H1 (cell line): ENCODE data around the gene ARSB. TPM values are rescaled to one million over a fixed set of nuclear protein-coding genes. Genes with fewer than 3 reads are reported as not detected.

ENCODE experiments used
- CTCF ChIA-PET: fragments of 300-600 bp; sonication (Branson Sonifier 250); formaldehyde crosslinking; loops from one replicate; lab custom pipeline; 2021; ENCODE audit not compliant: partially characterized antibody; lab: Charles Lee
- POLR2A ChIA-PET: fragments of 300-600 bp; sonication (Branson Sonifier 250); formaldehyde crosslinking; loops from one replicate; lab custom pipeline; 2021; ENCODE audit warnings: inconsistent platforms; ENCODE audit not compliant: partially characterized antibody; lab: Charles Lee
- DNase-seq, 2 experiments: peaks; one replicate each; pipeline versions ENCODE4 v3.0.0 to v3.0.0-alpha.2; 2010 to 2022; ENCODE audit warnings: low spot score in 2 of 2, low read depth in 1 of 2, mixed read lengths in 1 of 2
- FAIRE-seq: peaks from 2 replicates; lab custom pipeline; 2011; peaks lifted over from hg19 to GRCh38; lab: Jason Lieb, UNC
- H2AFZ ChIP-seq: 2 replicates; pipeline ENCODE4 v1.8.1; 2012; ENCODE audit warnings: low read length, inconsistent platforms
- H2AK5ac ChIP-seq: 2 replicates; pipeline ENCODE4 v1.6.1; 2013; ENCODE audit warnings: low read depth, low read length
- H2BK120ac ChIP-seq: replicated peaks from 2 replicates; pipeline ENCODE3; 2013; ENCODE audit warnings: low read depth, low read length, inconsistent platforms
- H2BK12ac ChIP-seq: 2 replicates; pipeline ENCODE4 v1.6.1; 2013; ENCODE audit warnings: low read depth, low read length
- H2BK15ac ChIP-seq: 2 replicates; pipeline ENCODE4 v1.6.1; 2013; ENCODE audit warnings: low read length
- H2BK20ac ChIP-seq: 2 replicates; pipeline ENCODE4 v1.6.1; 2013; ENCODE audit warnings: low read length
- H2BK5ac ChIP-seq: 2 replicates; pipeline ENCODE4 v1.6.1; 2013; ENCODE audit warnings: low read depth, low read length
- H3K14ac ChIP-seq: 2 replicates; pipeline ENCODE4 v1.6.1; 2013; ENCODE audit warnings: inconsistent platforms; ENCODE audit not compliant: insufficient read length
- H3K18ac ChIP-seq: 2 replicates; pipeline ENCODE4 v1.6.1; 2013; ENCODE audit warnings: low read length; ENCODE audit errors: extremely low read depth
- H3K23ac ChIP-seq: 2 replicates; pipeline ENCODE4 v1.6.1; 2013; ENCODE audit warnings: inconsistent platforms; ENCODE audit not compliant: insufficient read length
- H3K23me2 ChIP-seq: 2 replicates; pipeline ENCODE4 v1.6.1; 2013; ENCODE audit warnings: low read depth, low read length
- H3K27ac ChIP-seq: 2 replicates; pipeline ENCODE4 v1.6.1; 2011; ENCODE audit warnings: low read depth, low read length, inconsistent platforms
- H3K27me3 ChIP-seq, 4 experiments: replicated peaks in 1 of 4; 1 replicate in 1 of 4; 2 replicates in 3 of 4; pipeline versions ENCODE4 v1.6.1 to v1.8.1; 2011 to 2013; ENCODE audit warnings: low read length in 3 of 4, mild to moderate bottlenecking in 3 of 4, inconsistent platforms in 2 of 4, mixed read lengths in 2 of 4, moderate library complexity in 1 of 4; ENCODE audit not compliant: control insufficient read depth in 3 of 4, insufficient read depth in 3 of 4; ENCODE audit errors: extremely low read depth in 1 of 4
- H3K36me3 ChIP-seq, 4 experiments: 2 replicates each; pipeline versions ENCODE4 v1.6.1 to v1.8.1; 2011 to 2013; ENCODE audit warnings: mild to moderate bottlenecking in 4 of 4, low read length in 3 of 4, moderate library complexity in 2 of 4, control low read depth in 1 of 4, inconsistent platforms in 1 of 4; ENCODE audit not compliant: insufficient read depth in 4 of 4, control insufficient read depth in 2 of 4
- H3K4ac ChIP-seq: replicated peaks from 2 replicates; pipeline ENCODE3; 2013; ENCODE audit warnings: low read length, low read depth, mixed read lengths, inconsistent platforms; ENCODE audit not compliant: insufficient read length
- H3K4me1 ChIP-seq, 4 experiments: replicated peaks in 1 of 4; 1 replicate in 1 of 4; 2 replicates in 3 of 4; pipeline versions ENCODE4 v1.6.1 to v1.8.1; 2011 to 2013; ENCODE audit warnings: low read length in 3 of 4, inconsistent platforms in 2 of 4, mixed read lengths in 1 of 4; ENCODE audit not compliant: insufficient read depth in 4 of 4, control insufficient read depth in 3 of 4
- H3K4me2 ChIP-seq, 2 experiments: 2 replicates each; pipeline versions ENCODE4 v1.6.1 to v1.8.1; 2011 to 2013; ENCODE audit warnings: low read depth in 2 of 2, low read length in 2 of 2, control low read depth in 1 of 2, inconsistent platforms in 1 of 2, mild to moderate bottlenecking in 1 of 2; ENCODE audit not compliant: insufficient read depth in 1 of 2
- H3K4me3 ChIP-seq, 4 experiments: fragments of 200-600, 300-600 bp in 1 of 4; sonication (generic), shearing (Covaris generic), sonication (Bioruptor Twin) in 1 of 4; 2 replicates each; pipeline versions ENCODE4 v1.5.1 to v1.8.1; 2011 to 2016; ENCODE audit warnings: low read length in 4 of 4, low read depth in 3 of 4, control low read depth in 2 of 4, inconsistent platforms in 2 of 4, mild to moderate bottlenecking in 2 of 4, mixed read lengths in 1 of 4, moderate library complexity in 1 of 4; ENCODE audit not compliant: insufficient read depth in 2 of 4; ENCODE audit errors: extremely low read depth in 1 of 4
- H3K56ac ChIP-seq: replicated peaks from 2 replicates; pipeline ENCODE3; 2013; ENCODE audit warnings: low read depth, mild to moderate bottlenecking, mixed read lengths, low read length, inconsistent platforms; ENCODE audit not compliant: insufficient read length
- H3K79me1 ChIP-seq: 2 replicates; pipeline ENCODE4 v1.6.1; 2013; ENCODE audit warnings: low read depth, low read length, control low read depth
- H3K79me2 ChIP-seq, 2 experiments: 2 replicates each; pipeline versions ENCODE4 v1.6.1 to v1.8.1; 2012 to 2013; ENCODE audit warnings: low read length in 2 of 2, mild to moderate bottlenecking in 2 of 2, inconsistent platforms in 1 of 2; ENCODE audit not compliant: insufficient read depth in 2 of 2, control insufficient read depth in 1 of 2
- H3K9ac ChIP-seq, 4 experiments: replicated peaks in 1 of 4; 1 replicate in 1 of 4; 2 replicates in 3 of 4; pipeline versions ENCODE4 v1.6.1 to v1.8.1; 2011 to 2013; ENCODE audit warnings: low read depth in 3 of 4, low read length in 3 of 4, control low read depth in 2 of 4, mild to moderate bottlenecking in 2 of 4, moderate library complexity in 2 of 4, inconsistent platforms in 1 of 4; ENCODE audit errors: extremely low read depth in 1 of 4
- H3K9me3 ChIP-seq, 2 experiments: 2 replicates each; pipeline versions ENCODE4 v1.6.1 to v1.8.1; 2012 to 2013; ENCODE audit warnings: mild to moderate bottlenecking in 2 of 2, moderate library complexity in 2 of 2, control low read depth in 1 of 2, inconsistent platforms in 1 of 2, low read depth in 1 of 2, low read length in 1 of 2, mixed read lengths in 1 of 2; ENCODE audit not compliant: insufficient read depth in 2 of 2
- H4K20me1 ChIP-seq, 2 experiments: replicated peaks in 1 of 2; 2 replicates each; pipeline versions ENCODE3 to v1.8.1; 2011 to 2013; ENCODE audit warnings: inconsistent platforms in 2 of 2, low read length in 2 of 2, mild to moderate bottlenecking in 1 of 2; ENCODE audit not compliant: insufficient read depth in 2 of 2, control insufficient read depth in 1 of 2
- H4K5ac ChIP-seq: 2 replicates; pipeline ENCODE4 v1.6.1; 2013; ENCODE audit warnings: low read length, low read depth, mixed read lengths, inconsistent platforms; ENCODE audit not compliant: insufficient read length
- H4K8ac ChIP-seq: 2 replicates; pipeline ENCODE4 v1.8.0; 2013; ENCODE audit warnings: mild to moderate bottlenecking, moderate library complexity, low read length, inconsistent platforms; ENCODE audit not compliant: insufficient read depth; ENCODE audit errors: extremely low read depth
- H4K91ac ChIP-seq: replicated peaks from 2 replicates; pipeline ENCODE3; 2013; ENCODE audit warnings: low read length, mixed read lengths, inconsistent platforms; ENCODE audit not compliant: insufficient read length
- CHD1 ChIP-seq: IDR thresholded peaks from 2 replicates; pipeline ENCODE4 v1.6.1; 2012; ENCODE audit warnings: low read depth, low read length, improper control_type of control experiment
- RAD21 ChIP-seq, 2 experiments: IDR thresholded peaks in 1 of 2; conservative IDR thresholded peaks in 1 of 2; 2 replicates each; pipeline ENCODE4 v1.6.1; 2011; ENCODE audit warnings: low read depth in 2 of 2, low read length in 2 of 2, improper control_type of control experiment in 1 of 2, inconsistent platforms in 1 of 2, mild to moderate bottlenecking in 1 of 2, moderate library complexity in 1 of 2
- WGBS, 2 experiments: shearing (Covaris generic) in 1 of 2; methylation state at CpG; one replicate each; pipeline versions ENCODE4 v1.1.6 to v1.1.7; 2013 to 2015; ENCODE audit warnings: low lambda C conversion rate in 2 of 2, mixed read lengths in 2 of 2, inconsistent platforms in 1 of 2, low coverage in 1 of 2, missing lambda C conversion rate in 1 of 2; ENCODE audit not compliant: insufficient replicate concordance in 2 of 2, insufficient coverage in 1 of 2, insufficient read length in 1 of 2; ENCODE audit errors: extremely low coverage in 1 of 2, missing lambda C conversion rate in 1 of 2; 5-methylcytosine and 5-hydroxymethylcytosine counted together
- polyA plus RNA-seq, 7 experiments: library from polyadenylated mRNA; depleted of rRNA in 3 of 7; stranded (reverse) in 5 of 7; unstranded in 2 of 7; fragments of >200 nt in 5 of 7; fragments of 200-250 nt in 2 of 7; gene quantifications; 1 replicate in 5 of 7; 2 replicates in 1 of 7; 4 replicates in 1 of 7; pipeline versions ENCODE4 v1.2.1 to v1.2.3, GENCODE V29; 2011 to 2013; ENCODE audit warnings: missing spikeins in 2 of 7, mixed read lengths in 2 of 7
- total RNA-seq: library from RNA; stranded (reverse); fragmentation: NEBNext Ultra II Directional; extraction: Animal tissue kit (Norgen Biotek cat#: 25700); gene quantifications from 2 replicates; pipeline ENCODE4 v1.2.1, GENCODE V29; 2021
- TF ChIP-seq, protein P1 (sequence below), 3 experiments: IDR thresholded peaks; 1 replicate in 2 of 3; 2 replicates in 1 of 3; pipeline versions ENCODE4 v1.5.1 to v1.6.1; 2011; ENCODE audit warnings: low read length in 3 of 3, mild to moderate bottlenecking in 3 of 3, inconsistent platforms in 2 of 3, low read depth in 1 of 3, moderate library complexity in 1 of 3; ENCODE audit not compliant: insufficient read depth in 1 of 3; ENCODE audit errors: control extremely low read depth in 1 of 3
- TF ChIP-seq, protein P2 (sequence below): IDR thresholded peaks from 2 replicates; pipeline ENCODE4 v1.6.1; 2012; ENCODE audit warnings: low read length, inconsistent platforms

Gene ARSB
- total and polyA plus RNA-seq, 2 of the 8 experiments (the other 6 are each of a cell fraction or from before 2014, with no cell fraction given), result 6.4 to 13.9 TPM

DNA sequence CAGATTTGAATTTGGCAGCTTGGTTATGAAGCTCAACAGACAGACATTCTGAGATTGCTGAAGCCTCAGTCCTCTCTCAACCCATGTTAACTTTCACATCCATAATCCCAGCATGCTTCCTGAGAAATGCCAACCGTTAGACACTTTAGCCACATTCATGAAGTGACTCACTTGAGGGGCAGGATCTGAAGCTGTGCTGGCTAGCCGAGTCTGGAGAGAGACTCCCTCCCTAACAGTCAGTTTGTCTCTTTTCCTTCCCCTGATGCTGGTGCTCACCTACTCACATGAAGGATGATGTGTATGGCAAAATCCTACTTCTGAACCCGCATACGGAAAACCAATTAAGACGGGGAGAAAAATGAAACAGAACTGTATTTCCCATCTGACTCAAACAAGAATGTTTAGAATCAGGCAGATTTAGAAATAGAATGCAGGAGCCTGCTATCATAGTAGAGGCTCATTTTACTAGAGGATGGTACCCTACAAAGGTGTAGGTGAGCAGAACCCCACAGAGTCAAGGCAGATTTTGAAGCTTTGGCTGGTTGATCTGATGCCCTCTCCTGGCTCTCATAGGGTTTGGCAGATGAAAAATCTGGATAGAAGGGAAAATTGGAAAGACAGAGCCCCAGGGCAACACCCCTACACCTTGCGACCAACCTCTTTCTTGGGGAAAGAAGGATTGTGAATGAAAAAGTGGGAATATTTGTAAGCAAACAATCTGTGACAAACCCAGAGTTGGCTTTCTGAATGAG is 185.7 kb downstream of the ARSB start:
- Histone ChIP-seq H3K4ac (no peak overlapping the region), H3K36me3 (no peaks in the 10 kb centered on the region), H3K23me2 (no peaks in the 10 kb centered on the region; the same call in 1 of the 2 replicates), H3K4me3 (no peak overlapping the region), H4K20me1 (no peaks in the 10 kb centered on the region), H4K8ac (no peak overlapping the region)
- DNase-seq, result no peak
- TF ChIP-seq RAD21 (IDR thresholded peaks at IDR 0.05 in 1 of 2, conservative IDR thresholded peaks at IDR 0.05 in 1 of 2; ENCODE audit: low read depth in 2 of 2, low read length in 2 of 2) (peak; percentile 50 to 64), CHD1 (no peak)
- TF ChIP-seq, protein P1, sequence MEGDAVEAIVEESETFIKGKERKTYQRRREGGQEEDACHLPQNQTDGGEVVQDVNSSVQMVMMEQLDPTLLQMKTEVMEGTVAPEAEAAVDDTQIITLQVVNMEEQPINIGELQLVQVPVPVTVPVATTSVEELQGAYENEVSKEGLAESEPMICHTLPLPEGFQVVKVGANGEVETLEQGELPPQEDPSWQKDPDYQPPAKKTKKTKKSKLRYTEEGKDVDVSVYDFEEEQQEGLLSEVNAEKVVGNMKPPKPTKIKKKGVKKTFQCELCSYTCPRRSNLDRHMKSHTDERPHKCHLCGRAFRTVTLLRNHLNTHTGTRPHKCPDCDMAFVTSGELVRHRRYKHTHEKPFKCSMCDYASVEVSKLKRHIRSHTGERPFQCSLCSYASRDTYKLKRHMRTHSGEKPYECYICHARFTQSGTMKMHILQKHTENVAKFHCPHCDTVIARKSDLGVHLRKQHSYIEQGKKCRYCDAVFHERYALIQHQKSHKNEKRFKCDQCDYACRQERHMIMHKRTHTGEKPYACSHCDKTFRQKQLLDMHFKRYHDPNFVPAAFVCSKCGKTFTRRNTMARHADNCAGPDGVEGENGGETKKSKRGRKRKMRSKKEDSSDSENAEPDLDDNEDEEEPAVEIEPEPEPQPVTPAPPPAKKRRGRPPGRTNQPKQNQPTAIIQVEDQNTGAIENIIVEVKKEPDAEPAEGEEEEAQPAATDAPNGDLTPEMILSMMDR (IDR thresholded peaks at IDR 0.05; ENCODE audit: control extremely low read depth in 1 of 3, insufficient read depth in 1 of 3, low read depth in 1 of 3, low read length in 3 of 3), result peak; percentile 3 to 40 (median 39)
- TF ChIP-seq, protein P2, sequence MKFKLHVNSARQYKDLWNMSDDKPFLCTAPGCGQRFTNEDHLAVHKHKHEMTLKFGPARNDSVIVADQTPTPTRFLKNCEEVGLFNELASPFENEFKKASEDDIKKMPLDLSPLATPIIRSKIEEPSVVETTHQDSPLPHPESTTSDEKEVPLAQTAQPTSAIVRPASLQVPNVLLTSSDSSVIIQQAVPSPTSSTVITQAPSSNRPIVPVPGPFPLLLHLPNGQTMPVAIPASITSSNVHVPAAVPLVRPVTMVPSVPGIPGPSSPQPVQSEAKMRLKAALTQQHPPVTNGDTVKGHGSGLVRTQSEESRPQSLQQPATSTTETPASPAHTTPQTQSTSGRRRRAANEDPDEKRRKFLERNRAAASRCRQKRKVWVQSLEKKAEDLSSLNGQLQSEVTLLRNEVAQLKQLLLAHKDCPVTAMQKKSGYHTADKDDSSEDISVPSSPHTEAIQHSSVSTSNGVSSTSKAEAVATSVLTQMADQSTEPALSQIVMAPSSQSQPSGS, result no peak
- TF ChIP-seq, all 59 proteins: peak for 2
- Histone ChIP-seq H3K27ac (no peak overlapping the region), H2AK5ac (no peak overlapping the region), H3K14ac (no peak overlapping the region), H3K56ac (no peak overlapping the region), H3K27me3 (no peaks in the 10 kb centered on the region), H2BK120ac (no peak overlapping the region), H4K5ac (no peak overlapping the region), H2AFZ (no peak overlapping the region), H2BK12ac (no peak overlapping the region), H3K18ac (no peak overlapping the region), H3K9ac (no peak overlapping the region), H4K91ac (no peak overlapping the region), H2BK5ac (no peak overlapping the region), H2BK15ac (no peak overlapping the region), H3K4me2 (no peak overlapping the region), H3K79me2 (no peaks in the 10 kb centered on the region), H3K23ac (no peak overlapping the region), H3K4me1 (no peaks in the 10 kb centered on the region), H2BK20ac (no peak overlapping the region), H3K9me3 (peaks cover 6 to 8% of the 10 kb centered on the region in 2 experiments; a peak in 3 of 4 replicates), H3K79me1 (no peaks in the 10 kb centered on the region)
- ChIA-PET CTCF (interaction anchor here (0.6 to 1.8 kb wide), 7 partner anchors 9 to 272 kb away, joined by 3 to 6 read pairs (median 4); no protein-coding TSS in a partner anchor), POLR2A (no interaction called here)
- WGBS, 2 experiments, result 88% methylated on average over 6 of the region's 6 CpGs; no CpG with 5 or more reads in 1 of the 2 experiments
- FAIRE-seq, result no peak
